Panc1 (cell line): Measurements from ENCODE around the gene SETD5. TPM values are rescaled to one million over a fixed set of nuclear protein-coding genes. Genes with fewer than 3 reads are reported as not detected.

Experiments used
- ATAC-seq: fragments of 200-7000 bp; cut with Tn5 transposase; 2 replicates; pipeline ENCODE4 v1.9.1; 2020; ENCODE audit warnings: mild to moderate bottlenecking, moderate library complexity
- BruUV-seq: library from RNA; stranded (reverse); fragments of 400-500 nt; replicated peaks from 2 replicates; lab custom pipeline; 2021; lab: Mats Ljungman, UMichigan
- CTCF ChIA-PET: fragments of 300-600 bp; sonication (Branson Sonifier 250); formaldehyde crosslinking; loops from one replicate; lab custom pipeline; 2022; ENCODE audit warnings: antibody characterized with exemption; lab: Charles Lee
- POLR2A ChIA-PET: fragments of 300-600 bp; sonication (Branson Sonifier 250); formaldehyde crosslinking; loops from one replicate; lab custom pipeline; 2022; ENCODE audit warnings: antibody characterized with exemption; lab: Charles Lee
- DNase-seq: peaks from one replicate; pipeline ENCODE4 v3.0.0-alpha.2; 2010; ENCODE audit warnings: low read depth, low spot score
- H3K27ac ChIP-seq: 2 replicates; pipeline ENCODE4 v1.5.1; 2011; ENCODE audit warnings: mild to moderate bottlenecking, low read length, inconsistent platforms
- H3K27me3 ChIP-seq: fragments of 200-500 bp; sonication (Bioruptor generic); 2 replicates; pipeline ENCODE4 v1.6.0; 2014; ENCODE audit warnings: low read length, inconsistent platforms; ENCODE audit not compliant: control insufficient read depth, insufficient read depth
- H3K36me3 ChIP-seq: fragments of 200-500 bp; sonication (Bioruptor generic); 2 replicates; pipeline ENCODE4 v1.5.1; 2014; ENCODE audit warnings: inconsistent platforms, mild to moderate bottlenecking, low read length, moderate library complexity; ENCODE audit not compliant: control insufficient read depth, insufficient read depth
- H3K4me1 ChIP-seq: 2 replicates; pipeline ENCODE4 v1.5.1; 2011; ENCODE audit warnings: inconsistent platforms, mild to moderate bottlenecking, low read length, moderate library complexity; ENCODE audit not compliant: control insufficient read depth, insufficient read depth
- H3K4me3 ChIP-seq, 2 experiments: 2 replicates each; pipeline ENCODE4 v1.5.1; 2011 to 2012; ENCODE audit warnings: low read depth in 2 of 2, low read length in 2 of 2, mild to moderate bottlenecking in 2 of 2, inconsistent platforms in 1 of 2, moderate library complexity in 1 of 2
- H3K9me3 ChIP-seq: fragments of 200-500 bp; sonication (Bioruptor generic); 2 replicates; pipeline ENCODE4 v1.5.1; 2014; ENCODE audit warnings: low read depth, mild to moderate bottlenecking, inconsistent platforms, low read length, moderate library complexity; ENCODE audit not compliant: control insufficient read depth, insufficient read depth
- POLR2AphosphoS5 ChIP-seq: IDR thresholded peaks from 2 replicates; pipeline ENCODE4 v1.6.1; 2012; ENCODE audit warnings: mild to moderate bottlenecking, low read depth, low read length, moderate library complexity
- SIN3A ChIP-seq: IDR thresholded peaks from 2 replicates; pipeline ENCODE4 v1.6.1; 2012; ENCODE audit warnings: low read depth, mild to moderate bottlenecking, low read length, moderate library complexity, borderline replicate concordance; ENCODE audit not compliant: insufficient read depth
- TCF7L2 ChIP-seq: IDR thresholded peaks from 2 replicates; pipeline ENCODE4 v1.6.1; 2011; ENCODE audit warnings: mild to moderate bottlenecking, low read depth, low read length, inconsistent platforms
- in situ Hi-C: cut with HindIII; loops from 2 replicates; pipeline ENCODE4 v1.10.0; 2016; ENCODE audit warnings: low sequenced_read_pairs, low pct_unique_long_range_greater_than_20kb
- intact Hi-C: fragments of 100-400 bp; cut with micrococcal nuclease; formaldehyde crosslinking; loops from one replicate; pipeline ENCODE4 v1.10.0; 2022; ENCODE audit not compliant: unreplicated experiment
- total RNA-seq: library from RNA; stranded (reverse); gene quantifications from one replicate; pipeline ENCODE4 v1.2.1, GENCODE V29; 2021; ENCODE audit not compliant: unreplicated experiment
- TF ChIP-seq, protein P1 (sequence below), 2 experiments: IDR thresholded peaks; 2 replicates each; pipeline ENCODE4 v1.6.1; 2011 to 2012; ENCODE audit warnings: low read depth in 2 of 2, control low read depth in 1 of 2, low read length in 1 of 2, mild to moderate bottlenecking in 1 of 2, moderate library complexity in 1 of 2; ENCODE audit not compliant: insufficient read depth in 1 of 2
- TF ChIP-seq, protein P2 (sequence below): fragments of 450-650 bp; IDR thresholded peaks from 2 replicates; pipeline ENCODE4 v1.5.1; 2017; ENCODE audit warnings: mild to moderate bottlenecking

Gene SETD5
- total RNA-seq, 1 experiment from 2014 or later, result 69.4 TPM

DNA sequence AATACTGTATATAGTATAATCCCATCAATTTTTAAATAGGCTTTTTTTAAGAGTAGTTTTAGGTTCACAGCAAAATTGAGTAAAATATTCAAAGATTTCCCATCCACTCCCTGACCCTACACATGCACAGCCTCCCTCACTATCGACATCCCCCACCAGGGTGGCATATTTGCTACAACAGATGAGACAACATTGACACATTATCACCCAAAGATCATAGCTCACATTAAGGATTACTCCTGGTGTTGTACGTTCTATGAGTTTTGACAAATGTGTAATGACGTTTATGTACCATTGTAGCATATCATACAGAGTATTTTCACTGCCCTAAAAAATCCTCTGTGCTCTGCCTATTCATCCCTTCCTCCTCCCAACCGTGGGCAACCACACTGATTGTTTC, 116.9 kb downstream of the SETD5 start:
- no TSS peak for BruUV-seq
- no peak for DNase-seq
- CTCF ChIA-PET, result no interaction called here
- Histone ChIP-seq H3K27ac (no peak overlapping the region), H3K36me3 (no peaks in the 10 kb centered on the region), H3K4me1 (no peaks in the 10 kb centered on the region), H3K9me3 (no peaks in the 10 kb centered on the region), H3K27me3 (no peaks in the 10 kb centered on the region), H3K4me3 (no peak overlapping the region)
- intact Hi-C loops (no loop called here), in situ Hi-C loops (no loop called here)
- POLR2A ChIA-PET, result no interaction called here
- no peak for ATAC-seq
- TF ChIP-seq, protein P1, sequence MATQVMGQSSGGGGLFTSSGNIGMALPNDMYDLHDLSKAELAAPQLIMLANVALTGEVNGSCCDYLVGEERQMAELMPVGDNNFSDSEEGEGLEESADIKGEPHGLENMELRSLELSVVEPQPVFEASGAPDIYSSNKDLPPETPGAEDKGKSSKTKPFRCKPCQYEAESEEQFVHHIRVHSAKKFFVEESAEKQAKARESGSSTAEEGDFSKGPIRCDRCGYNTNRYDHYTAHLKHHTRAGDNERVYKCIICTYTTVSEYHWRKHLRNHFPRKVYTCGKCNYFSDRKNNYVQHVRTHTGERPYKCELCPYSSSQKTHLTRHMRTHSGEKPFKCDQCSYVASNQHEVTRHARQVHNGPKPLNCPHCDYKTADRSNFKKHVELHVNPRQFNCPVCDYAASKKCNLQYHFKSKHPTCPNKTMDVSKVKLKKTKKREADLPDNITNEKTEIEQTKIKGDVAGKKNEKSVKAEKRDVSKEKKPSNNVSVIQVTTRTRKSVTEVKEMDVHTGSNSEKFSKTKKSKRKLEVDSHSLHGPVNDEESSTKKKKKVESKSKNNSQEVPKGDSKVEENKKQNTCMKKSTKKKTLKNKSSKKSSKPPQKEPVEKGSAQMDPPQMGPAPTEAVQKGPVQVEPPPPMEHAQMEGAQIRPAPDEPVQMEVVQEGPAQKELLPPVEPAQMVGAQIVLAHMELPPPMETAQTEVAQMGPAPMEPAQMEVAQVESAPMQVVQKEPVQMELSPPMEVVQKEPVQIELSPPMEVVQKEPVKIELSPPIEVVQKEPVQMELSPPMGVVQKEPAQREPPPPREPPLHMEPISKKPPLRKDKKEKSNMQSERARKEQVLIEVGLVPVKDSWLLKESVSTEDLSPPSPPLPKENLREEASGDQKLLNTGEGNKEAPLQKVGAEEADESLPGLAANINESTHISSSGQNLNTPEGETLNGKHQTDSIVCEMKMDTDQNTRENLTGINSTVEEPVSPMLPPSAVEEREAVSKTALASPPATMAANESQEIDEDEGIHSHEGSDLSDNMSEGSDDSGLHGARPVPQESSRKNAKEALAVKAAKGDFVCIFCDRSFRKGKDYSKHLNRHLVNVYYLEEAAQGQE (IDR thresholded peaks at IDR 0.05; ENCODE audit: insufficient read depth in 1 of 2, low read depth in 2 of 2, low read length in 1 of 2), result no peak
- TF ChIP-seq TCF7L2, result no peak

DNA sequence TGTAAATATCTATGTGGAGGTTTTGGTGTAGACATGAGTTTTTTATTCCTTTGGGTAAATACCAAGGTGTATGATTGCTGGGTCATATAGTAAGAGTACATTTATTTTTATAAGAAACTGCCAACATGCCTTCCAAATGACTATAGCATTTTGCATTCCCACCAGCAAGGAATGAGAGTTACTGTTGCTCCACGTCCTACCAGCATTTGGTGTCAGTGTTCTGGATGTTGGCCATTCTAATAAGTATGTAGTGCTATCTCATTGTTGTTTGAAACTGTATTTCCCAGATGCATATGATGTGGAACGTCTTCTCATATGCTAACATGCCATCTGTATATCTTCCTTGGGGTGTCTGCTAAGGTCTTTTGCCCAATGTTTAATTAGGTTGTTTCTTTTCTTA, 117.5 kb downstream of the SETD5 start:
- Histone ChIP-seq H3K27me3 (no peaks in the 10 kb centered on the region), H3K4me1 (no peaks in the 10 kb centered on the region), H3K4me3 (no peak overlapping the region), H3K27ac (no peak overlapping the region), H3K9me3 (no peaks in the 10 kb centered on the region), H3K36me3 (no peaks in the 10 kb centered on the region)
- POLR2A ChIA-PET, result no interaction called here
- CTCF ChIA-PET, result no interaction called here
- ATAC-seq (no peak), DNase-seq (no peak)
- in situ Hi-C loops (no loop called here), intact Hi-C loops (no loop called here)
- TF ChIP-seq SIN3A, result no peak
- TF ChIP-seq POLR2AphosphoS5, result no peak
- TF ChIP-seq, protein P2, sequence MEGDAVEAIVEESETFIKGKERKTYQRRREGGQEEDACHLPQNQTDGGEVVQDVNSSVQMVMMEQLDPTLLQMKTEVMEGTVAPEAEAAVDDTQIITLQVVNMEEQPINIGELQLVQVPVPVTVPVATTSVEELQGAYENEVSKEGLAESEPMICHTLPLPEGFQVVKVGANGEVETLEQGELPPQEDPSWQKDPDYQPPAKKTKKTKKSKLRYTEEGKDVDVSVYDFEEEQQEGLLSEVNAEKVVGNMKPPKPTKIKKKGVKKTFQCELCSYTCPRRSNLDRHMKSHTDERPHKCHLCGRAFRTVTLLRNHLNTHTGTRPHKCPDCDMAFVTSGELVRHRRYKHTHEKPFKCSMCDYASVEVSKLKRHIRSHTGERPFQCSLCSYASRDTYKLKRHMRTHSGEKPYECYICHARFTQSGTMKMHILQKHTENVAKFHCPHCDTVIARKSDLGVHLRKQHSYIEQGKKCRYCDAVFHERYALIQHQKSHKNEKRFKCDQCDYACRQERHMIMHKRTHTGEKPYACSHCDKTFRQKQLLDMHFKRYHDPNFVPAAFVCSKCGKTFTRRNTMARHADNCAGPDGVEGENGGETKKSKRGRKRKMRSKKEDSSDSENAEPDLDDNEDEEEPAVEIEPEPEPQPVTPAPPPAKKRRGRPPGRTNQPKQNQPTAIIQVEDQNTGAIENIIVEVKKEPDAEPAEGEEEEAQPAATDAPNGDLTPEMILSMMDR, result no peak
- TF ChIP-seq, protein P1 (IDR thresholded peaks at IDR 0.05; ENCODE audit: insufficient read depth in 1 of 2, low read depth in 2 of 2, low read length in 1 of 2), result no peak
- no peak for TF ChIP-seq TCF7L2
- BruUV-seq, result no TSS peak
